H9 (cell line): Measurements from ENCODE around the gene PASD1. TPM values are rescaled to one million over a fixed set of nuclear protein-coding genes. Genes with fewer than 3 reads are reported as not detected.

Source experiments
- DNase-seq: peaks from one replicate; pipeline ENCODE4 v3.0.0-alpha.2; 2017
- H2AFZ ChIP-seq: one replicate; pipeline ENCODE4 v1.6.1; 2013; ENCODE audit warnings: mild to moderate bottlenecking, low read length, control low read depth, moderate library complexity
- H2AK5ac ChIP-seq: 2 replicates; pipeline ENCODE4 v1.6.1; 2013; ENCODE audit warnings: low read length, control low read depth, mixed read lengths; ENCODE audit not compliant: insufficient read length
- H2BK120ac ChIP-seq: one replicate; pipeline ENCODE4 v1.6.1; 2013; ENCODE audit warnings: low read depth, mild to moderate bottlenecking, low read length, control low read depth, inconsistent platforms; ENCODE audit not compliant: poor library complexity, severe bottlenecking
- H2BK12ac ChIP-seq: 2 replicates; pipeline ENCODE4 v1.6.1; 2013; ENCODE audit warnings: low read length, control low read depth, mixed read lengths, low read depth; ENCODE audit not compliant: insufficient read length
- H2BK15ac ChIP-seq: 2 replicates; pipeline ENCODE4 v1.6.1; 2013; ENCODE audit warnings: low read depth, low read length, control low read depth
- H2BK20ac ChIP-seq: one replicate; pipeline ENCODE4 v1.6.1; 2013; ENCODE audit warnings: low read depth, mild to moderate bottlenecking, low read length, control low read depth, inconsistent platforms; ENCODE audit not compliant: poor library complexity, severe bottlenecking
- H2BK5ac ChIP-seq: 2 replicates; pipeline ENCODE4 v1.6.1; 2013; ENCODE audit warnings: low read length, control low read depth, mixed read lengths; ENCODE audit not compliant: insufficient read length
- H3K14ac ChIP-seq: 2 replicates; pipeline ENCODE4 v1.6.1; 2013; ENCODE audit warnings: low read length, control low read depth; ENCODE audit not compliant: insufficient read depth
- H3K18ac ChIP-seq: 2 replicates; pipeline ENCODE4 v1.6.1; 2013; ENCODE audit warnings: low read depth, mild to moderate bottlenecking, mixed read lengths, low read length, control low read depth; ENCODE audit not compliant: insufficient read length
- H3K23ac ChIP-seq: 2 replicates; pipeline ENCODE4 v1.6.1; 2013; ENCODE audit warnings: low read length, control low read depth, mixed read lengths, low read depth; ENCODE audit not compliant: insufficient read length
- H3K23me2 ChIP-seq: 2 replicates; pipeline ENCODE4 v1.6.1; 2013; ENCODE audit warnings: low read depth, mild to moderate bottlenecking, mixed read lengths, low read length, control low read depth; ENCODE audit not compliant: insufficient read length, poor library complexity, severe bottlenecking
- H3K27ac ChIP-seq: 2 replicates; pipeline ENCODE4 v1.5.1; 2013; ENCODE audit warnings: low read length, control low read depth, mixed read lengths, low read depth; ENCODE audit not compliant: insufficient read length
- H3K27me3 ChIP-seq: 2 replicates; pipeline ENCODE4 v1.6.1; 2013; ENCODE audit warnings: low read length, control low read depth, inconsistent platforms; ENCODE audit not compliant: insufficient read depth
- H3K4ac ChIP-seq: 2 replicates; pipeline ENCODE4 v1.6.1; 2013; ENCODE audit warnings: low read depth, mild to moderate bottlenecking, control low read depth, inconsistent platforms, low read length, moderate library complexity
- H3K4me1 ChIP-seq: 2 replicates; pipeline ENCODE4 v1.6.1; 2013; ENCODE audit warnings: low read length, control low read depth, inconsistent platforms; ENCODE audit not compliant: insufficient read depth
- H3K4me2 ChIP-seq: 2 replicates; pipeline ENCODE4 v1.6.1; 2013; ENCODE audit warnings: low read length, control low read depth, mixed read lengths; ENCODE audit not compliant: insufficient read length, insufficient read depth
- H3K56ac ChIP-seq: 2 replicates; pipeline ENCODE4 v1.6.1; 2013; ENCODE audit warnings: low read depth, mild to moderate bottlenecking, mixed read lengths, low read length, control low read depth; ENCODE audit not compliant: insufficient read length
- H3K79me1 ChIP-seq: 2 replicates; pipeline ENCODE4 v1.6.1; 2013; ENCODE audit warnings: low read depth, mild to moderate bottlenecking, moderate library complexity, low read length, control low read depth, inconsistent platforms; ENCODE audit not compliant: insufficient read depth, poor library complexity, severe bottlenecking
- H3K79me2 ChIP-seq: 2 replicates; pipeline ENCODE4 v1.6.1; 2013; ENCODE audit warnings: low read length, control low read depth, inconsistent platforms; ENCODE audit not compliant: insufficient read depth
- H3K9ac ChIP-seq: 2 replicates; pipeline ENCODE4 v1.6.1; 2013; ENCODE audit warnings: low read length, control low read depth, mixed read lengths; ENCODE audit not compliant: insufficient read length; ENCODE audit errors: extremely low read depth
- H3K9me3 ChIP-seq: one replicate; pipeline ENCODE4 v1.6.1; 2013; ENCODE audit warnings: low read depth, low read length, inconsistent platforms; ENCODE audit not compliant: control insufficient read depth
- H3T11ph ChIP-seq: one replicate; pipeline ENCODE4 v1.6.1; 2013; ENCODE audit warnings: mild to moderate bottlenecking, low read length, control low read depth, inconsistent platforms
- H4K20me1 ChIP-seq: one replicate; pipeline ENCODE4 v1.6.1; 2013; ENCODE audit not compliant: control insufficient read depth, insufficient read length, insufficient read depth
- H4K5ac ChIP-seq: 2 replicates; pipeline ENCODE4 v1.6.1; 2013; ENCODE audit warnings: low read depth, mild to moderate bottlenecking, mixed read lengths, low read length, control low read depth; ENCODE audit not compliant: insufficient read length
- H4K8ac ChIP-seq: replicated peaks from 2 replicates; pipeline ENCODE4 v1.6.1; 2013; ENCODE audit warnings: low read length, control low read depth, mixed read lengths, low read depth; ENCODE audit not compliant: insufficient read length
- H4K91ac ChIP-seq: 2 replicates; pipeline ENCODE4 v1.6.1; 2013; ENCODE audit warnings: low read depth, mild to moderate bottlenecking, moderate library complexity, mixed read lengths, low read length, control low read depth; ENCODE audit not compliant: insufficient read length
- H3K27ac Mint-ChIP-seq, 3 experiments: 2 replicates in 2 of 3; 3 replicates in 1 of 3; pipeline ENCODE4 v1.8.0; 2020 to 2021; ENCODE audit warnings: mixed read lengths in 3 of 3, mild to moderate bottlenecking in 1 of 3, moderate library complexity in 1 of 3
- H3K27me3 Mint-ChIP-seq: 2 replicates; pipeline ENCODE4 v1.8.0; 2021; ENCODE audit warnings: low read depth, mild to moderate bottlenecking, moderate library complexity, mixed read lengths
- H3K36me3 Mint-ChIP-seq, 3 experiments: 2 replicates in 2 of 3; 3 replicates in 1 of 3; pipeline ENCODE4 v1.8.0; 2020 to 2021; ENCODE audit warnings: low read depth in 3 of 3, mixed read lengths in 3 of 3; ENCODE audit not compliant: insufficient read depth in 1 of 3
- H3K4me1 Mint-ChIP-seq, 2 experiments: 2 replicates each; pipeline ENCODE4 v1.8.0; 2020; ENCODE audit warnings: mixed read lengths in 2 of 2
- H3K4me3 Mint-ChIP-seq, 2 experiments: 2 replicates in 1 of 2; 3 replicates in 1 of 2; pipeline ENCODE4 v1.8.0; 2020 to 2021; ENCODE audit warnings: mild to moderate bottlenecking in 2 of 2, mixed read lengths in 2 of 2, moderate library complexity in 1 of 2
- H3K9me3 Mint-ChIP-seq, 2 experiments: 2 replicates in 1 of 2; 3 replicates in 1 of 2; pipeline ENCODE4 v1.8.0; 2020; ENCODE audit warnings: mild to moderate bottlenecking in 2 of 2, mixed read lengths in 2 of 2, moderate library complexity in 1 of 2
- WGBS: extraction: QIAGEN DNeasy Blood & Tissue Kit; methylation state at CpG from one replicate; pipeline ENCODE4 v1.1.7; 2013; ENCODE audit warnings: missing lambda C conversion rate, low lambda C conversion rate, mixed read lengths; ENCODE audit not compliant: insufficient read length; ENCODE audit errors: extremely low coverage; 5-methylcytosine and 5-hydroxymethylcytosine counted together
- total RNA-seq: library from RNA; stranded (reverse); gene quantifications from 2 replicates; pipeline ENCODE4 v1.2.1, GENCODE V29; 2021
- TF ChIP-seq, protein P1 (sequence below): fragments of 200-600 bp; sonication (generic); conservative IDR thresholded peaks from 3 replicates; pipeline ENCODE4 v1.8.0; 2021; ENCODE audit warnings: antibody characterized with exemption, mild to moderate bottlenecking

Gene PASD1
- total RNA-seq, 1 experiment from 2014 or later: not detected

DNA sequence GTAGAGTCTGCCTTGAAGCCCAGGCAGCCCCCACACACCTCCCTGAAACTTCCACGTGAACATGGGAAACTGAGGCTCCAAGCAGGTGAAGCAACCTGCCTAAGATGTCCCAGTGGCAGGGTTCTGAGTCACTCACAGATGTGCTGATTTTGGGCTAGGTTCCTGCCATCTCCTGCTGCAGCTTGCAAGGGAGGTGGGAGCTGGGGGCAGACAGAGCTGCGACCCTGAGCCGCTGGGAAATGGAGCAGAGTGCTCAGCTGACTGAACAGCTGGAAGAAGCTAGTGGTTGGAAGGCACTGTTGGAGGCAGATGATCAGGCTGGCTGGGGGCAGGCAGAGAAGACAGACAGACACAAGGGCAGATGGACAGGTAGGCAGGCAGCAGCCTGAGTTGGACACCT is 148.8 kb downstream of the PASD1 start:
- Histone ChIP-seq H3K79me1 (no peaks in the 10 kb centered on the region), H2BK12ac (no peak overlapping the region), H3K4me1 (no peaks in the 10 kb centered on the region; the same call in 1 of the 2 replicates), H4K8ac (no peak overlapping the region), H3K14ac (no peak overlapping the region), H2BK20ac (no peak overlapping the region), H3K23me2 (no peaks in the 10 kb centered on the region), H3T11ph (no peak overlapping the region), H4K20me1 (no peaks in the 10 kb centered on the region), H3K4ac (no peak overlapping the region), H3K27me3 (no peaks in the 10 kb centered on the region), H3K23ac (no peak overlapping the region), H4K5ac (no peak overlapping the region), H3K9me3 (peaks cover 48% of the 10 kb centered on the region), H2BK120ac (no peak overlapping the region), H2BK15ac (no peak overlapping the region), H2AFZ (no peak overlapping the region), H2AK5ac (no peak overlapping the region), H3K56ac (no peak overlapping the region), H4K91ac (no peak overlapping the region), H2BK5ac (no peak overlapping the region), H3K9ac (no peak overlapping the region), H3K79me2 (no peaks in the 10 kb centered on the region), H3K4me2 (no peak overlapping the region), H3K18ac (no peak overlapping the region), H3K27ac (no peak overlapping the region)
- TF ChIP-seq, protein P1, sequence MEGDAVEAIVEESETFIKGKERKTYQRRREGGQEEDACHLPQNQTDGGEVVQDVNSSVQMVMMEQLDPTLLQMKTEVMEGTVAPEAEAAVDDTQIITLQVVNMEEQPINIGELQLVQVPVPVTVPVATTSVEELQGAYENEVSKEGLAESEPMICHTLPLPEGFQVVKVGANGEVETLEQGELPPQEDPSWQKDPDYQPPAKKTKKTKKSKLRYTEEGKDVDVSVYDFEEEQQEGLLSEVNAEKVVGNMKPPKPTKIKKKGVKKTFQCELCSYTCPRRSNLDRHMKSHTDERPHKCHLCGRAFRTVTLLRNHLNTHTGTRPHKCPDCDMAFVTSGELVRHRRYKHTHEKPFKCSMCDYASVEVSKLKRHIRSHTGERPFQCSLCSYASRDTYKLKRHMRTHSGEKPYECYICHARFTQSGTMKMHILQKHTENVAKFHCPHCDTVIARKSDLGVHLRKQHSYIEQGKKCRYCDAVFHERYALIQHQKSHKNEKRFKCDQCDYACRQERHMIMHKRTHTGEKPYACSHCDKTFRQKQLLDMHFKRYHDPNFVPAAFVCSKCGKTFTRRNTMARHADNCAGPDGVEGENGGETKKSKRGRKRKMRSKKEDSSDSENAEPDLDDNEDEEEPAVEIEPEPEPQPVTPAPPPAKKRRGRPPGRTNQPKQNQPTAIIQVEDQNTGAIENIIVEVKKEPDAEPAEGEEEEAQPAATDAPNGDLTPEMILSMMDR: no peak
- peaks cover 10% of the 10 kb centered on the region for H3K27me3 Mint-ChIP-seq
- no peak for DNase-seq
- no peak overlapping the region for H3K27ac Mint-ChIP-seq
- peaks cover 13 to 19% of the 10 kb centered on the region in 2 experiments for H3K4me1 Mint-ChIP-seq
- H3K36me3 Mint-ChIP-seq: peaks cover 0 to 2% (median 1%) of the 10 kb centered on the region in 3 experiments; a peak in 4 of 7 replicates
- H3K9me3 Mint-ChIP-seq: peaks cover 45 to 51% of the 10 kb centered on the region in 2 experiments
- no peak overlapping the region for H3K4me3 Mint-ChIP-seq
- WGBS: no CpG with 5 or more reads among the region's 3 CpGs
